HAP-1 (cell line): ENCODE data around the gene FNBP1L.
"Not testable (repeated sequence)": the region's sequence is repeated elsewhere in the genome, so short reads cannot be mapped to it uniquely, and the experiment has no call there.

ENCODE experiments used
- DNase-seq, 2 experiments: peaks; one replicate each; pipeline ENCODE4 v3.0.0-alpha.2; 2016 to 2020; ENCODE audit warnings: low spot score in 2 of 2
- H3K27me3 ChIP-seq: fragments of 250-450 bp; sonication (Bioruptor Pico); 2 replicates; pipeline ENCODE4 v1.5.1; 2020; ENCODE audit warnings: low read depth, mild to moderate bottlenecking, moderate library complexity
- H3K36me3 ChIP-seq: fragments of 250-450 bp; sonication (Bioruptor Pico); replicated peaks from 2 replicates; pipeline ENCODE4 v1.5.1; 2020; ENCODE audit warnings: mild to moderate bottlenecking
- H3K4me1 ChIP-seq: fragments of 250-450 bp; sonication (Bioruptor Pico); 2 replicates; pipeline ENCODE4 v1.5.1; 2020; ENCODE audit warnings: mild to moderate bottlenecking
- H3K4me3 ChIP-seq: fragments of 250-450 bp; sonication (Bioruptor Pico); 2 replicates; pipeline ENCODE4 v1.5.1; 2020; ENCODE audit warnings: mild to moderate bottlenecking, moderate library complexity
- H3K9me3 ChIP-seq: fragments of 250-450 bp; sonication (Bioruptor Pico); 2 replicates; pipeline ENCODE4 v1.5.1; 2020; ENCODE audit warnings: mild to moderate bottlenecking, moderate library complexity
- in situ Hi-C: fragments of 300-500 bp; cut with MboI; formaldehyde crosslinking; loops from 3 replicates; pipeline ENCODE4 v1.14.3; 2020; ENCODE audit warnings: low sequenced_read_pairs, inconsistent platforms, mixed read lengths

Gene FNBP1L

GRCh38 chr1:93448983-93449804 is 1.3 kb downstream of the FNBP1L start:
- H3K4me3 ChIP-seq = peak overlapping the region; percentile 79
- DNase-seq = peak; percentile 33 to 48
- no peaks in the 10 kb centered on the region for H3K9me3 ChIP-seq
- H3K27me3 ChIP-seq = no peaks in the 10 kb centered on the region
- in situ Hi-C loops = loop anchor here (25.0 kb wide), 2 partner anchors 163 to 388 kb away; no protein-coding TSS in a partner anchor
- peaks cover 18% of the 10 kb centered on the region for H3K4me1 ChIP-seq
- no peaks in the 10 kb centered on the region for H3K36me3 ChIP-seq

- H3K4me1 ChIP-seq = peaks cover 18% of the 10 kb centered on the region
- H3K36me3 ChIP-seq = no peaks in the 10 kb centered on the region
- no peak overlapping the region for H3K4me3 ChIP-seq
- in situ Hi-C loops = no loop called here
- no peaks in the 10 kb centered on the region for H3K9me3 ChIP-seq
- DNase-seq = peak in 1 of 2 experiments; percentile 34
- no peaks in the 10 kb centered on the region for H3K27me3 ChIP-seq
Observed at GRCh38 chr1:93450321-93450720, 2.4 kb downstream of the FNBP1L start.

GRCh38 chr1:93453911-93454310 is 6.0 kb downstream of the FNBP1L start:
- Histone ChIP-seq H3K9me3 (no peaks in the 10 kb centered on the region), H3K4me1 (peaks cover 27% of the 10 kb centered on the region), H3K36me3 (no peaks in the 10 kb centered on the region), H3K4me3 (no peak overlapping the region), H3K27me3 (no peaks in the 10 kb centered on the region)
- DNase-seq = no peak
- in situ Hi-C loops = no loop called here

- no peaks in the 10 kb centered on the region for H3K9me3 ChIP-seq
- in situ Hi-C loops = no loop called here
- DNase-seq = no peak
- peaks cover 8% of the 10 kb centered on the region for H3K4me1 ChIP-seq
- H3K27me3 ChIP-seq = no peaks in the 10 kb centered on the region
- no peaks in the 10 kb centered on the region for H3K36me3 ChIP-seq
- H3K4me3 ChIP-seq = no peak overlapping the region
Observed at GRCh38 chr1:93459126-93459525, 11.2 kb downstream of the FNBP1L start.

GRCh38 chr1:93461236-93461635 is 13.3 kb downstream of the FNBP1L start:
- H3K36me3 ChIP-seq = no peaks in the 10 kb centered on the region
- H3K4me1 ChIP-seq = peaks cover 8% of the 10 kb centered on the region
- H3K4me3 ChIP-seq = no peak overlapping the region
- in situ Hi-C loops = no loop called here
- no peak for DNase-seq
- no peaks in the 10 kb centered on the region for H3K9me3 ChIP-seq
- no peaks in the 10 kb centered on the region for H3K27me3 ChIP-seq

GRCh38 chr1:93463960-93464359 is 16.0 kb downstream of the FNBP1L start:
- no peaks in the 10 kb centered on the region for H3K9me3 ChIP-seq
- no peaks in the 10 kb centered on the region for H3K4me1 ChIP-seq
- in situ Hi-C loops = no loop called here
- H3K4me3 ChIP-seq = no peak overlapping the region
- DNase-seq = no peak
- H3K36me3 ChIP-seq = no peaks in the 10 kb centered on the region
- no peaks in the 10 kb centered on the region for H3K27me3 ChIP-seq

GRCh38 chr1:93465371-93466082 is 17.6 kb downstream of the FNBP1L start:
- in situ Hi-C loops, H3K4me1 ChIP-seq, H3K36me3 ChIP-seq, H3K9me3 ChIP-seq, H3K4me3 ChIP-seq, DNase-seq, H3K27me3 ChIP-seq: not testable (repeated sequence)

- in situ Hi-C loops = no loop called here
- peaks cover 3% of the 10 kb centered on the region; the same call in 1 of the 2 replicates for H3K4me1 ChIP-seq
Observed at GRCh38 chr1:93467606-93468005, 19.7 kb downstream of the FNBP1L start.

GRCh38 chr1:93468662-93469061 is 20.7 kb downstream of the FNBP1L start:
- DNase-seq = no peak
- no peaks in the 10 kb centered on the region for H3K9me3 ChIP-seq
- H3K4me3 ChIP-seq = no peak overlapping the region
- peaks cover 3% of the 10 kb centered on the region; the same call in 1 of the 2 replicates for H3K4me1 ChIP-seq
- no peaks in the 10 kb centered on the region for H3K27me3 ChIP-seq
- no peaks in the 10 kb centered on the region for H3K36me3 ChIP-seq
- in situ Hi-C loops = no loop called here

More at GRCh38 chr1:93467606-93468005, 19.7 kb downstream of the FNBP1L start:
- Histone ChIP-seq H3K4me3 (no peak overlapping the region), H3K27me3 (no peaks in the 10 kb centered on the region), H3K9me3 (no peaks in the 10 kb centered on the region), H3K36me3 (no peaks in the 10 kb centered on the region)
- DNase-seq = no peak

- DNase-seq, H3K36me3 ChIP-seq, H3K9me3 ChIP-seq, H3K27me3 ChIP-seq, H3K4me1 ChIP-seq, in situ Hi-C loops, H3K4me3 ChIP-seq: not testable (repeated sequence)
Observed at GRCh38 chr1:93469223-93469622, 21.3 kb downstream of the FNBP1L start.

GRCh38 chr1:93471284-93471683 is 23.4 kb downstream of the FNBP1L start:
- Histone ChIP-seq H3K27me3 (no peaks in the 10 kb centered on the region), H3K4me3 (no peak overlapping the region), H3K4me1 (peaks cover 3% of the 10 kb centered on the region; the same call in 1 of the 2 replicates), H3K9me3 (no peaks in the 10 kb centered on the region), H3K36me3 (no peaks in the 10 kb centered on the region)
- in situ Hi-C loops = no loop called here
- no peak for DNase-seq

GRCh38 chr1:93471911-93472310 is 24.0 kb downstream of the FNBP1L start:
- no peak for DNase-seq
- Histone ChIP-seq H3K27me3 (no peaks in the 10 kb centered on the region), H3K4me1 (peaks cover 3% of the 10 kb centered on the region; the same call in 1 of the 2 replicates), H3K36me3 (no peaks in the 10 kb centered on the region), H3K9me3 (no peaks in the 10 kb centered on the region), H3K4me3 (no peak overlapping the region)
- in situ Hi-C loops = no loop called here

GRCh38 chr1:93474321-93474720 is 26.4 kb downstream of the FNBP1L start:
- H3K4me3 ChIP-seq = no peak overlapping the region
- no peaks in the 10 kb centered on the region for H3K36me3 ChIP-seq
- no peak for DNase-seq
- H3K9me3 ChIP-seq = 0 out of 2 replicates have a peak, but pooled peaks cover 2% of the 10 kb centered on the region
- H3K4me1 ChIP-seq = peaks cover 3% of the 10 kb centered on the region; the same call in 1 of the 2 replicates
- H3K27me3 ChIP-seq = no peaks in the 10 kb centered on the region
- in situ Hi-C loops = no loop called here

GRCh38 chr1:93475681-93476080 is 27.8 kb downstream of the FNBP1L start:
- in situ Hi-C loops = no loop called here
- Histone ChIP-seq H3K4me1 (peaks cover 3% of the 10 kb centered on the region; the same call in 1 of the 2 replicates), H3K4me3 (no peak overlapping the region), H3K36me3 (no peaks in the 10 kb centered on the region), H3K27me3 (no peaks in the 10 kb centered on the region), H3K9me3 (0 out of 2 replicates have a peak, but pooled peaks cover 2% of the 10 kb centered on the region)
- no peak for DNase-seq
